Stomach (tissue), 9 donors: ENCODE measurements around the gene NCAN. TPM values are rescaled to one million over a fixed set of nuclear protein-coding genes. Genes with fewer than 3 reads are reported as not detected.
"Not testable (repeated sequence)": the region's sequence is repeated elsewhere in the genome, so short reads cannot be mapped to it uniquely, and the experiment has no call there.

Experiments used
- DNase-seq, 2 donors: peaks; one replicate each; pipeline versions ENCODE4 v3.0.0 to v3.0.0-alpha.2; 2013 to 2019
- H3K27ac ChIP-seq, 5 donors: fragments of 200-600 bp in 4 of 5; sonication (generic) in 4 of 5; one replicate each; pipeline ENCODE4 v1.5.1; 2013 to 2019; ENCODE audit warnings: mild to moderate bottlenecking in 1 of 5, moderate library complexity in 1 of 5
- H3K27me3 ChIP-seq, 3 donors: fragments of 200-600 bp; sonication (generic); one replicate each; pipeline ENCODE4 v1.5.1; 2017 to 2019; ENCODE audit warnings: mixed run types in 1 of 3
- H3K36me3 ChIP-seq, 4 donors: fragments of 200-600 bp; sonication (generic); 1 replicate in 3 of 4; 2 replicates in 1 of 4; pipeline ENCODE4 v1.5.1; 2016 to 2019
- H3K4me1 ChIP-seq, 4 donors: fragments of 200-600 bp; sonication (generic); one replicate each; pipeline ENCODE4 v1.5.1; 2016 to 2019
- H3K4me3 ChIP-seq, 4 donors: fragments of 200-600 bp; sonication (generic) in 3 of 4; one replicate each; pipeline ENCODE4 v1.5.1; 2016 to 2019; ENCODE audit warnings: mild to moderate bottlenecking in 1 of 4
- H3K9me3 ChIP-seq, 4 donors: fragments of 200-600 bp; sonication (generic); one replicate each; pipeline ENCODE4 v1.5.1; 2016 to 2019
- EP300 ChIP-seq: sonication (generic); formaldehyde crosslinking; IDR thresholded peaks from one replicate; pipeline ENCODE4 v1.6.1; 2017; ENCODE audit warnings: antibody characterized with exemption
- POLR2A ChIP-seq, 4 donors: fragments of 450-650 bp; IDR thresholded peaks; one replicate each; pipeline ENCODE4 v1.6.1; 2016; ENCODE audit warnings: antibody characterized with exemption in 4 of 4, control low read depth in 2 of 4, mild to moderate bottlenecking in 1 of 4, moderate library complexity in 1 of 4
- POLR2AphosphoS5 ChIP-seq, 3 donors: sonication (generic); formaldehyde crosslinking; IDR thresholded peaks; one replicate each; pipeline ENCODE4 v1.6.1; 2016; ENCODE audit warnings: antibody characterized with exemption in 3 of 3
- WGBS, 5 donors: extraction: QIAGEN DNeasy Blood & Tissue Kit in 3 of 5; methylation state at CpG; one replicate each; pipeline versions ENCODE4 v1.1.5 to v1.1.7; 2013 to 2018; 5-methylcytosine and 5-hydroxymethylcytosine counted together
- intact Hi-C: fragments of 100-400 bp; cut with DNase I; formaldehyde crosslinking; loops from one replicate; pipeline ENCODE4 v1.15.1; 2023; ENCODE audit warnings: low total_unique reads
- polyA plus RNA-seq, 3 donors: library from polyadenylated mRNA; stranded (reverse); fragments of 200-250 nt; gene quantifications; one replicate each; pipeline ENCODE4 v1.2.3, GENCODE V29; 2013
- total RNA-seq, 5 donors: library from RNA; depleted of rRNA; stranded (reverse); fragments of >200 nt; gene quantifications; one replicate each; pipeline versions ENCODE4 v1.1.0 to v1.2.3, GENCODE V29; 2014 to 2016
- TF ChIP-seq, protein P1 (sequence below), 7 experiments: fragments of 450-650 bp in 4 of 7; fragments of 200-600 bp in 3 of 7; sonication (generic) in 3 of 7; IDR thresholded peaks; one replicate each; pipeline ENCODE4 v1.5.1; 2016 to 2019; ENCODE audit warnings: antibody characterized with exemption in 7 of 7, control low read depth in 2 of 7, mild to moderate bottlenecking in 1 of 7
- donor health status: healthy with polysubstance abuse.
- donor health status: Bipolar disorder and iron deficiency.
- donor health status: healthy.

The NCAN gene
- total and polyA plus RNA-seq, 8 donors: 0.05 to 1.7 (median 0.06) TPM; not detected in 5

DNA sequence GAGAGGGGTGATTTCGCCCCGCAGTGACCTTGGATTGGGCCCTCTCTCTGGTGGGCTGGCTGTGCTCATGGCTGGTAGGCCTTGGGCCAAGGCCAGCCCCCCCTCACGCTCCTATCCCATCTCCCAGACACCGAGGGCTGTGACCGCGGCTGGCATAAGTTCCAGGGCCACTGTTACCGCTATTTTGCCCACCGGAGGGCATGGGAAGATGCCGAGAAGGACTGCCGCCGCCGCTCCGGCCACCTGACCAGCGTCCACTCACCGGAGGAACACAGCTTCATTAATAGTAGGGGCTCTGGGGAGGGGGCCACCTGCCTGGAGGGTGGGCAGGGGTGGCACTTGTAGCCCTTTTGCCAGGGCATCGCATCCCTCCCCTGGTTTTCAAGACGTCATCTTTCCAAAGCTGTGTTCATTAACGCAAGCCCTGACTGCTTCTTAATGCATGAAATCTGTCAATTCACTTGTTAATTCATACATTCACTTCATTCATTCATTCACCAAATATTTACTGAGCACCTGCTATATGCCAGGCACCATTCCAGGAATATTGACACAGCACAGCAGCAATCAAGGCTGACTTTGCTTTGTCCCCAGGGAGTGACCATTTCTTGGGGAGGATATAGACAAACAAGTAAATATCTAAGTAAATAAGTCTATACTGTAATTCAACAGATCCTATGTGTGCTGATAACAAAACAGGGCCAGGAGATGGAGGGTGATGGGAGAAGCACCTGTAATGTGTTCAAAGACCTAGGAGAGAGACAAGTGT lies 26.6 kb downstream of the NCAN start:
- Histone ChIP-seq H3K9me3 (peaks cover 19 to 31% (median 27%) of the 10 kb centered on the region in 4 donors), H3K27ac (no peak overlapping the region), H3K4me1 (no peaks in the 10 kb centered on the region), H3K27me3 (peaks cover 0 to 42% (median 8%) of the 10 kb centered on the region in 3 donors), H3K36me3 (no peaks in the 10 kb centered on the region), H3K4me3 (no peak overlapping the region)
- TF ChIP-seq, protein P1, sequence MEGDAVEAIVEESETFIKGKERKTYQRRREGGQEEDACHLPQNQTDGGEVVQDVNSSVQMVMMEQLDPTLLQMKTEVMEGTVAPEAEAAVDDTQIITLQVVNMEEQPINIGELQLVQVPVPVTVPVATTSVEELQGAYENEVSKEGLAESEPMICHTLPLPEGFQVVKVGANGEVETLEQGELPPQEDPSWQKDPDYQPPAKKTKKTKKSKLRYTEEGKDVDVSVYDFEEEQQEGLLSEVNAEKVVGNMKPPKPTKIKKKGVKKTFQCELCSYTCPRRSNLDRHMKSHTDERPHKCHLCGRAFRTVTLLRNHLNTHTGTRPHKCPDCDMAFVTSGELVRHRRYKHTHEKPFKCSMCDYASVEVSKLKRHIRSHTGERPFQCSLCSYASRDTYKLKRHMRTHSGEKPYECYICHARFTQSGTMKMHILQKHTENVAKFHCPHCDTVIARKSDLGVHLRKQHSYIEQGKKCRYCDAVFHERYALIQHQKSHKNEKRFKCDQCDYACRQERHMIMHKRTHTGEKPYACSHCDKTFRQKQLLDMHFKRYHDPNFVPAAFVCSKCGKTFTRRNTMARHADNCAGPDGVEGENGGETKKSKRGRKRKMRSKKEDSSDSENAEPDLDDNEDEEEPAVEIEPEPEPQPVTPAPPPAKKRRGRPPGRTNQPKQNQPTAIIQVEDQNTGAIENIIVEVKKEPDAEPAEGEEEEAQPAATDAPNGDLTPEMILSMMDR (IDR thresholded peaks at IDR 0.05): no peak
- TF ChIP-seq POLR2AphosphoS5 (IDR thresholded peaks at IDR 0.05) (no peak), EP300 (no peak), POLR2A (IDR thresholded peaks at IDR 0.05) (no peak)
- WGBS, 5 donors: 70 to 86% (median 81%) methylated on average over 12 to 18 of the region's 18 CpGs
- intact Hi-C loops: no loop called here
- no peak for DNase-seq

DNA sequence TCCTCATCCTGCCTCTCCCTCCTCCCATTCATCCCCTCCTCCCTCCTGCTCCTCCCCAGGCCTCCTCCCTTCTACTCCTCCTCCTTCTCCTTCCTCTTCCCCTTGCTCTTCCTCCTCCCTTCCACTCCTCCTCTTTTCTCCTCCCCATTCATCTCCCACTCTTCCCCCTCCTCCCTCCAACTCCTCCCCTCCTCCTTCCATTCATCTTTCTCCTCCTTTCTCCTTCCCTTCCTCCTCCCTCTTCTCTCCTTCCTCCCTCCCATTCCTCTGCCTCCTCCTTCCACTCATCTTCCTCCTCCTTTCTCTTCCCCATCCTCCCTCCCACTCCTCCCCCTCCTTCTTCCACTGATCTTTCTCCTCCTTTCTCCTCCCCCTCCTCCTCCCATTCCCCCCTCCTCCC lies 27.9 kb downstream of the NCAN start:
- TF ChIP-seq POLR2A (IDR thresholded peaks at IDR 0.05): no peak
- TF ChIP-seq EP300: no peak
- TF ChIP-seq, protein P1 (IDR thresholded peaks at IDR 0.05): no peak
- no peak for TF ChIP-seq POLR2AphosphoS5 (IDR thresholded peaks at IDR 0.05)
- intact Hi-C loops: no loop called here

DNA sequence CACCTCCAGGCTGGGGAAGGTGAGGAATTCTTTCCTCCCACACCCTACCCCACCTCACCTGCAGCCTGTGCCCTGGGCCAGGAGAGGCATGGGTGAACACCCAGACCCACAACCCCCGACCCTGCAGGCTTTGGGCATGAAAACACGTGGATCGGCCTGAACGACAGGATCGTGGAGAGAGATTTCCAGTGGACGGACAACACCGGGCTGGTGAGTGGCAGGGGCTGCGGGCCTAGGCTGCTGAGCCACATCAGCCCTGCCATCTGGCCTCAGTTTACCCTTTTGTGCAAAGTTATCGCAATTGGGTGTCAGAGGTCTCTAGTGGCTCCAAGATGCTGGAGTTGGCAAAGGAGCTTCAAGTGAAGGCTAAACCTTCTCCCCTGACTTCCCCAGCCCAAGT lies 28.7 kb downstream of the NCAN start:
- no peak for TF ChIP-seq POLR2AphosphoS5 (IDR thresholded peaks at IDR 0.05)
- TF ChIP-seq, protein P1 (IDR thresholded peaks at IDR 0.05): no peak
- TF ChIP-seq EP300: no peak
- TF ChIP-seq POLR2A (IDR thresholded peaks at IDR 0.05): no peak
- 71 to 82% (median 76%) methylated on average over 9 of the region's 9 CpGs for WGBS, 5 donors
- intact Hi-C loops: no loop called here
- Histone ChIP-seq H3K27me3 (peaks cover 0 to 48% (median 8%) of the 10 kb centered on the region in 3 donors), H3K4me3 (no peak overlapping the region), H3K9me3 (peaks cover 0 to 9% (median 6%) of the 10 kb centered on the region in 4 donors), H3K36me3 (no peaks in the 10 kb centered on the region), H3K4me1 (no peaks in the 10 kb centered on the region), H3K27ac (no peak overlapping the region)
- DNase-seq: no peak

More for the DNA sequence above, 27.9 kb downstream of the NCAN start:
- Histone ChIP-seq H3K27ac (no peak overlapping the region), H3K4me3 (no peak overlapping the region), H3K9me3 (peaks cover 8 to 17% (median 14%) of the 10 kb centered on the region in 4 donors), H3K36me3 (no peaks in the 10 kb centered on the region), H3K4me1 (no peaks in the 10 kb centered on the region), H3K27me3 (peaks cover 0 to 42% (median 8%) of the 10 kb centered on the region in 3 donors)
- DNase-seq: no peak

DNA sequence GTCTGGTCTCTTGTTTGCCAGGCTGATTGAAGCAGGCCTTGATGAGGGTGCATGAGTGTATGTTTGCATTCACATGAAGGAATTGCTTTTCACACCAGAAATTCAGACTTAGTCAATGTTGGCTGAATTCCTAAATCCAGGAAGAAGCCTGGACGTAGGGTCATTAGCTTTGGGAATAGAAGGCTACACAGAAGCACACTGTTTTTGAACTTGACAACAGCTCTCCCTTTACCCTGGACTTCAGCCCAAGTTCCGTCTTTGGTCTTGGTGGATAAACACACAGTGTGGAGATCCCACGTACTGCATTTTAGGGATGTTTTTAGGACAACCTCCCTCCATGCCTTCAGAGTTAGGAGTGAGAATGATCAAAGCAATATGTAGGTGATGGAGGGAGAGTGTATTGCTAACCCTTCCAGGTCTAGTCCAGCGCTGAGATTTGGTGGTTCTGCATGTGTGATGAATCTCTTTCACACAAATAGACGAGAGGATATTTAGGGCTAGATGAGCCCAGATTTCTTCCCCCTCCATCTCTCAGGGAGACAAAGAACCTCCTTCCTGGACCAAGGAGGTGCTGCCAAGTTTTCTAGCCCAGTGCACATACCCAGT lies 38.5 kb downstream of the NCAN start:
- DNase-seq: no peak
- no peak overlapping the region for H3K4me3 ChIP-seq
- H3K27ac ChIP-seq: no peak overlapping the region
- 41 to 54% (median 53%) methylated on average over 5 of the region's 5 CpGs for WGBS, 5 donors
- no peaks in the 10 kb centered on the region for H3K36me3 ChIP-seq
- intact Hi-C loops: no loop called here
- no peak for TF ChIP-seq POLR2A (IDR thresholded peaks at IDR 0.05)
- TF ChIP-seq, protein P1 (IDR thresholded peaks at IDR 0.05): no peak
- H3K27me3 ChIP-seq: peaks cover 0 to 65% (median 9%) of the 10 kb centered on the region in 3 donors
- H3K4me1 ChIP-seq: no peaks in the 10 kb centered on the region
- no peaks in the 10 kb centered on the region for H3K9me3 ChIP-seq

DNA sequence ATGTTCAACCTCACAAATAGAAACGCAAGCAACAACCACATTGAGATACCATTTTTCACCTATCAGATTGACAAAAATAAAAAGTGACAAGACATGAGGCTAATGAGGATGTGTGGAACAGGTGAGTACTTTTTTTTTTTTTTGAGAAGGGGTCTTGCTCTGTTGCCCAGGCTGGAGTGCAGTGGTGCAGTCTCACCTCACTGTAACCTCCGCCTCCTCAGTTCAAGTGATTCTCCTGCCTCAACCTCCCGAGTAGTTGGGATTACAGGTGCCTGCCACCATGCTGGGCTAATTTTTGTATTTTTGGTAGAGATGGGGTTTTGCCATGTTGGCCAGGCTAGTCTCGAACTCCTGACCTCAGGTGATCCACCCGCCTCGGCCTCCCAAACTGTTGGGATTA lies 41.7 kb downstream of the NCAN start:
- 88 to 97% (median 91%) methylated on average over 5 to 6 of the region's 6 CpGs for WGBS, 5 donors
- H3K9me3 ChIP-seq, H3K4me1 ChIP-seq, H3K4me3 ChIP-seq, DNase-seq, H3K36me3 ChIP-seq, H3K27ac ChIP-seq, intact Hi-C loops: not testable (repeated sequence)
- H3K27me3 ChIP-seq: peaks cover 0 to 87% (median 14%) of the 10 kb centered on the region in 3 donors
